Measurements from ENCODE around the gene SOX1. TPM values are rescaled to one million over a fixed set of nuclear protein-coding genes. Genes with fewer than 3 reads are reported as not detected.

SOX1 gene
- total and polyA plus RNA-seq, 2 of the 13 experiments (the other 11 are each of a cell fraction or from before 2014, with no cell fraction given), result not detected

- CTCF ChIA-PET (ENCODE audit: low intra/inter-chr PET ratio, low total read pairs), result no interaction called here
- Histone ChIP-seq H3K27me3 (ENCODE audit: control insufficient read depth in 1 of 2, insufficient read depth in 2 of 2, low read length in 2 of 2) (peaks cover 0 to 35% of the 10 kb centered on the region in 2 experiments), H4K20me1 (ENCODE audit: insufficient read depth, low read length) (no peaks in the 10 kb centered on the region), H3K4me2 (ENCODE audit: low read depth, low read length) (no peak overlapping the region), H3K79me2 (ENCODE audit: insufficient read depth, low read length) (no peaks in the 10 kb centered on the region), H3K4me1 (ENCODE audit: insufficient read depth, low read length) (no peaks in the 10 kb centered on the region), H3K4me3 (replicated peaks in 1 of 3; ENCODE audit: insufficient read depth in 1 of 3, low read depth in 2 of 3, low read length in 3 of 3) (no peak overlapping the region), H3K9ac (ENCODE audit: insufficient read depth, low read depth, low read length) (no peak overlapping the region), H2AFZ (ENCODE audit: low read length) (no peak overlapping the region), H3K9me3 (ENCODE audit: low read length) (no peaks in the 10 kb centered on the region), H3K27ac (ENCODE audit: extremely low read length, insufficient read depth, low read length) (no peak overlapping the region), H3K36me3 (replicated peaks in 1 of 2; ENCODE audit: control insufficient read depth in 1 of 2, insufficient read depth in 2 of 2, low read length in 2 of 2) (no peaks in the 10 kb centered on the region)
- ATAC-seq (no peak), FAIRE-seq (no peak), DNase-seq (ENCODE audit: low spot score) (no peak)
- intact Hi-C loops (cut with micrococcal nuclease; ENCODE audit: unreplicated experiment), result no loop called here
- WGBS (ENCODE audit: low lambda C conversion rate), result 9% methylated on average over 13 of the region's 13 CpGs
- in situ Hi-C loops (cut with HindIII; ENCODE audit: extremely low pct_ligation_motif_present, low pct_unique_long_range_greater_than_20kb), result no loop called here
- POLR2A ChIA-PET, result no interaction called here
- BruUV-seq (replicated peaks), result no TSS peak
- TF ChIP-seq MYC (CRISPR knock-in tag; IDR thresholded peaks at IDR 0.05; ENCODE audit: borderline replicate concordance), result no peak
- no peak for TF ChIP-seq PRMT3 (CRISPR knock-in tag; IDR thresholded peaks at IDR 0.05; ENCODE audit: borderline replicate concordance, low read depth)
- no peak for TF ChIP-seq ZNF468 (CRISPR knock-in tag; IDR thresholded peaks at IDR 0.05)
- TF ChIP-seq ZNF83 (CRISPR knock-in tag; IDR thresholded peaks at IDR 0.05; ENCODE audit: borderline replicate concordance), result no peak
- TF ChIP-seq FOXM1 (CRISPR knock-in tag; IDR thresholded peaks at IDR 0.05), result no peak
- TF ChIP-seq ZNF773 (CRISPR knock-in tag; IDR thresholded peaks at IDR 0.05; ENCODE audit: borderline replicate concordance), result no peak
- TF ChIP-seq KDM4B (CRISPR knock-in tag; IDR thresholded peaks at IDR 0.05), result no peak
- no peak for TF ChIP-seq DMAP1 (CRISPR knock-in tag; IDR thresholded peaks at IDR 0.05)
- no peak for TF ChIP-seq ETS1 (CRISPR knock-in tag; IDR thresholded peaks at IDR 0.05)
- no peak for TF ChIP-seq JUND (CRISPR knock-in tag; IDR thresholded peaks at IDR 0.05)
These were observed 14.7 kb upstream of the SOX1 start for GRCh38 chr13:112052213-112052612.
